SJSA1 (cell line): ENCODE data around the gene YEATS2. TPM values are rescaled to one million over a fixed set of nuclear protein-coding genes. Genes with fewer than 3 reads are reported as not detected.
"Not testable (repeated sequence)": the region's sequence is repeated elsewhere in the genome, so short reads cannot be mapped to it uniquely, and the experiment has no call there.

Experiments used
- DNase-seq, 2 experiments: peaks; one replicate each; pipeline ENCODE4 v3.0.0-alpha.2; 2015 to 2020; ENCODE audit warnings: low spot score in 2 of 2, low read depth in 1 of 2
- H3K27ac ChIP-seq: fragments of 250-450 bp; sonication (Bioruptor Pico); 2 replicates; pipeline ENCODE4 v1.5.1; 2020; ENCODE audit warnings: mild to moderate bottlenecking, moderate library complexity
- H3K27me3 ChIP-seq: fragments of 250-450 bp; sonication (Bioruptor Pico); replicated peaks from 2 replicates; pipeline ENCODE4 v1.5.1; 2020; ENCODE audit warnings: mild to moderate bottlenecking, moderate library complexity
- H3K36me3 ChIP-seq: fragments of 250-450 bp; sonication (Bioruptor Pico); 2 replicates; pipeline ENCODE4 v1.5.1; 2020; ENCODE audit warnings: mild to moderate bottlenecking
- H3K4me1 ChIP-seq: fragments of 250-450 bp; sonication (Bioruptor Pico); replicated peaks from 2 replicates; pipeline ENCODE4 v1.6.1; 2021; ENCODE audit warnings: mild to moderate bottlenecking
- H3K4me3 ChIP-seq: fragments of 250-450 bp; sonication (Bioruptor Pico); 2 replicates; pipeline ENCODE4 v1.5.1; 2020; ENCODE audit warnings: mild to moderate bottlenecking
- H3K9me3 ChIP-seq: fragments of 250-450 bp; sonication (Bioruptor Pico); replicated peaks from 2 replicates; pipeline ENCODE4 v1.5.1; 2020; ENCODE audit warnings: mild to moderate bottlenecking
- total RNA-seq: library from RNA; depleted of rRNA; stranded (reverse); fragments of >200 nt; shearing (Covaris generic); gene quantifications from 2 replicates; pipeline ENCODE4 v1.2.3, GENCODE V29; 2014

The YEATS2 gene
- total RNA-seq, 1 experiment from 2014 or later = 20.0 TPM

DNA sequence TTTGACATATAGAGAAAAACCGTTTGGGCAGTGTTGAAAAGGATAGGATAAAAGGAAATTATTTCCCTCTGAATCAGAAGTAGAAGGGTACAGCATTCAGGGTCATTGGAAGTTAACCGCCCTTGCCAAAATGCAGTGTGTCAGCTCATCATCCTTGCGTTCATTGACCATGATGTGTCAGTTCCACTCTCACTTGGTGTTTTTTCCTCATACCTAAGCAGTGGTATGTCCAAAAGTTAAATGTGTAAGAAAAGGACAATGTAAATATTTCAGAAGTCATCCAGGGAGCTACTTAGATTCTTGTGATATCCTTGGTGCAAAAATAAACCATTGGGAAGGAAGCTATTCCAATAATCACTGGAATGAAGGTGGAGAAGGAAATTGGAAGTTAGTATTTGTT, 77.0 kb downstream of the YEATS2 start:
- Histone ChIP-seq H3K27me3 (no peaks in the 10 kb centered on the region), H3K9me3 (no peaks in the 10 kb centered on the region), H3K36me3 (peaks cover 60% of the 10 kb centered on the region), H3K27ac (no peak overlapping the region), H3K4me3 (no peak overlapping the region), H3K4me1 (peaks cover 9% of the 10 kb centered on the region; the same call in 1 of the 2 replicates)
- DNase-seq = no peak

DNA sequence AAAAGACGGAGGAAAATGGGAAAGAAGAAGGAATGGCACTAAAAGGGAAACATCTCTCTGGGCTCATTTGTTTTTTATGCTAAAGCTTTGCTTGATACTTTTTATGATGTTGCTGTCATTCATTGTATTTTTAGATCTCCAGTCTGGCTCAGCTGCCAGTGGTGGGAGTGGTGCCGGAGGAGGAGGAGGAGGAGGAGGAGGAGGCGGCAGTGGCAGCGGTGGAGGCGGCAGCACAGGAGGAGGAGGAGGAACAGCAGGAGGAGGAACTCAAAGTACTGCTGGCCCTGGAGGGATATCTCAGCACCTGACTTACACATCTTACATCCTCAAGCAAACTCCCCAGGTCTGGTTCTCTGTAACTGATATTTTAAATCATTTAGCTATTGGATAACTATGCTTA, 78.2 kb downstream of the YEATS2 start:
- DNase-seq = no peak
- no peak overlapping the region for H3K27ac ChIP-seq
- H3K4me1 ChIP-seq = peaks cover 9% of the 10 kb centered on the region; the same call in 1 of the 2 replicates
- H3K4me3 ChIP-seq = no peak overlapping the region
- peaks cover 67% of the 10 kb centered on the region for H3K36me3 ChIP-seq
- H3K9me3 ChIP-seq = no peaks in the 10 kb centered on the region
- no peaks in the 10 kb centered on the region for H3K27me3 ChIP-seq

DNA sequence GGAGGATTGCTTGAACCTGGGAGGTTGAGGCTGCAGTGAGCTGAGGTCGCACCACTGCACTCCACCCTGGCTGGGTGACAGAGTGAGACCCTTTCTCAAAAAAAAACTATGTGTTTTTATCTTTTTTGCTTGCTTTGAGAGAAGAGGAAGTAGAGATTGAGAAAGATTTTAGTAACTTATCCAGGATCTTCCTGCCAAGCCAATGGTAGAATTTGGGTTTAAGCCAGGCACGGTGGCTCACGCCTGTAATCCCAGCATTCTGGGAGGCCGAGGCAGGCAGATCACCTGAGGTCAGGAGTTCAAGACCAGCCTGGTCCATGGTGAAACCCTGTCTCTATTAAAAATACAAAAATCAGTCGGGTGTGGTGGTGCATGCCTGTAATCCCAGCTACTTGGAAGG, 78.9 kb downstream of the YEATS2 start:
- H3K4me1 ChIP-seq, H3K9me3 ChIP-seq, H3K27ac ChIP-seq, H3K27me3 ChIP-seq, H3K4me3 ChIP-seq, DNase-seq: not testable (repeated sequence)
- peaks cover 72% of the 10 kb centered on the region for H3K36me3 ChIP-seq

- H3K27me3 ChIP-seq = no peaks in the 10 kb centered on the region
- peaks cover 9% of the 10 kb centered on the region; the same call in 1 of the 2 replicates for H3K4me1 ChIP-seq
- no peaks in the 10 kb centered on the region for H3K9me3 ChIP-seq
- H3K27ac ChIP-seq = no peak overlapping the region
- DNase-seq = no peak
- no peak overlapping the region for H3K4me3 ChIP-seq
- H3K36me3 ChIP-seq = peaks cover 76% of the 10 kb centered on the region
Observed at GRCh38 chr3:183777016-183777618, 79.5 kb downstream of the YEATS2 start.

DNA sequence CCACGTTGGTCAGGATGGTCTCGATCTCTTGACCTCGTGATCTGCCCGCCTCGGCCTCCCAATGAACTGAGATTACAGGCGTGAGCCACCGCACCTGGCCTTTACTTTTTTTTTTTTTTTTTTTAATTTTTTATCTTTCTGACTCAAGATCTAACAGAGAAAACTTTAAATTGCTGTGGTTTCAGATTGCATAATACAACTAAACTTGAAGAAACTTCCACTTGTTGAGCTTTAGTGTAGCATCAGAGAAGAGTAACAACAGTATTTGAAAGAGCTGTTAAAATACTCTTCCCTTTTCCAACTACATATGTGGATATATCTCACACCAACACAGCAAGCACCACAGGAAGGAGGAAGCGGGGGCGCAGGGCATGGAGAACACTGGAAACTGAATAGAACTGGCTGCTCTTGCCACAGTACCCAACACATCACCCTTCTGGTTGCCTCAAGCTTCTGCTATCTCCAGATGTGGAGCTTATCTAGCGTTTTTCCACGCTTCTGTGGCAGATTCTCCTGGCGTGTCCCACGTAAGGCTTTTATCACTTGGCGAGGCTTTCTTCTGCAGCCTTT, 82.4 kb downstream of the YEATS2 start:
- Histone ChIP-seq H3K27me3 (no peaks in the 10 kb centered on the region), H3K9me3 (no peaks in the 10 kb centered on the region), H3K4me3 (no peak overlapping the region), H3K36me3 (peaks cover 62% of the 10 kb centered on the region), H3K4me1 (no peaks in the 10 kb centered on the region), H3K27ac (no peak overlapping the region)
- DNase-seq = no peak

DNA sequence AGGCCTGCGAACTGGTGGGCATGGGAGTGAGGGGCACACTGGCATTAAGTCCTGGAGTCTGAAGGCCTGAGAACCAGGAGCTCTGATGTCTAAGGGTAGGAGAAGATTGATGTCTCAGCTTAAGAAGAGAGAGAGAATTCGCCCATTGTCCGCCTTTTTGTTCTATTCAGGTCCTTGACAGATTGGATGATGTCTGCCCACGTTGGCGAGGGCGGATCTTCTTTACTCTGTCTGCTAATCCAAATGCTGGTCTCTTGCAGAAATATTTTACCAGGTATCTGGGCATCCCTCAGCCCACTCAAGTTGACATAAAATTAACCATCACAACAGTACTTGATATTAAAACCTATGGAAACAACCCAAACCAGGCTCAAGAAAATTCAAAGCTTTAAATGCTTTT, 83.6 kb downstream of the YEATS2 start:
- Histone ChIP-seq H3K4me3 (no peak overlapping the region), H3K4me1 (no peaks in the 10 kb centered on the region), H3K9me3 (no peaks in the 10 kb centered on the region), H3K36me3 (peaks cover 58% of the 10 kb centered on the region), H3K27ac (no peak overlapping the region), H3K27me3 (no peaks in the 10 kb centered on the region)
- DNase-seq = no peak

DNA sequence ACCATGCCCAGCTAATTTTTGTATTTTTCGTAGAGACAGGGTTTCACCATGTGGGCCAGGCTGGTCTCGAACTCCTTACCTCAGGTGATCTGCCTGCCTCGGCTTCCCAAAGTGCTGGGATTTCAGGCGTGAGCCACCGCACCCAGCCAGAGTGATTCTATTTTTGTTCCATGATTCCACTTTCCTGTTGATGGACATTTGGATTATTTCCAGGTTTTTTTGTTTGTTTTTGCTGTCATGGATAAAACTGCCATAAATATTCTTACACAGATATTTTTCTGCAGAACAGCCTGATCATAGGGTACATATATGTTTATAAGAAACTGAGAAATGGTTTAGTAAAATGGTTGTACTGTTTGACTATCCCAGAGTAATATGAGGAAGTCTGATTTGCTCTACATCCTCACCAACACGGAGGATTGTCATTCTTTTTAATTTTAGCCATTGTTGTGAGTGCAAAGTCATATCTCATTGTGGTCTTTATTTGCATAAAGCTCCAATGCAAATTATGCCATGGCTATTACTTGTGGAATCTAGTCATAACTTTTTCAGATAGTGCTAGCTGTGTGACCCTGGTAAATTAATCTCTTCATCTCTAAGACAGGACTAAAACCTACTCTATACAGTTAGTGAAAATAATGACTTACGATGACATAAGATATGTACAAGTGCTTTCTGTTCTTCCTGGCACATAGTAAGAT, 85.1 kb downstream of the YEATS2 start:
- Histone ChIP-seq H3K9me3 (no peaks in the 10 kb centered on the region), H3K36me3 (peaks cover 61% of the 10 kb centered on the region), H3K4me3 (no peak overlapping the region), H3K27me3 (no peaks in the 10 kb centered on the region), H3K27ac (no peak overlapping the region), H3K4me1 (no peaks in the 10 kb centered on the region)
- no peak for DNase-seq

- not testable (repeated sequence) for H3K9me3 ChIP-seq, H3K27ac ChIP-seq, H3K4me1 ChIP-seq, DNase-seq, H3K27me3 ChIP-seq, H3K4me3 ChIP-seq
- peaks cover 55% of the 10 kb centered on the region for H3K36me3 ChIP-seq
Observed at GRCh38 chr3:183784503-183784902, 86.9 kb downstream of the YEATS2 start.

GRCh38 chr3:183789826-183790225, 92.2 kb downstream of the YEATS2 start:
- H3K27me3 ChIP-seq = no peaks in the 10 kb centered on the region
- H3K36me3 ChIP-seq = peaks cover 49% of the 10 kb centered on the region
- no peaks in the 10 kb centered on the region for H3K9me3 ChIP-seq
- no peak overlapping the region for H3K27ac ChIP-seq
- no peak overlapping the region for H3K4me3 ChIP-seq
- H3K4me1 ChIP-seq = no peaks in the 10 kb centered on the region
- DNase-seq = no peak

DNA sequence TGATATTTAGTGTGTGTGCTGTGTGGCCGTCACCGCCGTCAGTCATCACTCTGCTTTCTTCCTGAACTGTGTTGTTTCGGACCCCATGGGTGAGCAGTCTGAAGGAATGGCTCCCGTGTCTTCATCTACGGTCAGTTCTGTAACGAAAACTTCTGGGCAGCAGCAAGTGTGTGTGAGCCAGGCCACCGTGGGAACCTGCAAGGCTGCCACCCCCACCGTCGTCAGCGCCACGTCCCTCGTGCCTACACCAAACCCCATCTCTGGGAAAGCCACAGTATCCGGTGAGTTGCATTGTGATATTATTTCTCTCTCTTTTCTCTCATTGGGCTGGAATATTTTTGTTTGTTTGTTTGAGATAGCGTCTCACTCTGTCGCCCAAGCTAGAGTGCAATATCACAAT, 93.1 kb downstream of the YEATS2 start:
- Histone ChIP-seq H3K36me3 (peaks cover 49% of the 10 kb centered on the region), H3K4me1 (no peaks in the 10 kb centered on the region)
- no peak for DNase-seq

DNA sequence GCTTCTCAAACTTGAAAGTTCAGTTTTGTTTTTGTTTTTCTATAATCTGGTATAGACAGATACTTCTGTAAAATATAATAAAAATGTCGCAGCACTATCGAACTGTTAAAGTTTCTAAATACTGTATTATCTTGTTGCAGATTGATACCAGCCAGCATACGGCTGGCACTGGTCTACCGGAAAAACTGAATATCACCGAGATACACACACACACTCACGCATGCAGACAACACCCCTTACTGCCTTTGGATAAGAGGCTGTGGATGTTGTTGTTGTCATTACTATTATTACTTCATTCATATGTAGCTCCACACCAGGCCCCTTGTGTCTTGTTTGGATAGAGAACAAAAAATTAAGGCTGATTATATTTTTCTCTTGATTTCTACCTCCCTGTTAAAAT, 95.4 kb downstream of the YEATS2 start:
- no peak for DNase-seq
- peaks cover 35% of the 10 kb centered on the region for H3K36me3 ChIP-seq
- no peak overlapping the region for H3K27ac ChIP-seq
- no peaks in the 10 kb centered on the region for H3K9me3 ChIP-seq
- H3K27me3 ChIP-seq = no peaks in the 10 kb centered on the region
- no peaks in the 10 kb centered on the region for H3K4me1 ChIP-seq
- no peak overlapping the region for H3K4me3 ChIP-seq

More for the DNA sequence above, 93.1 kb downstream of the YEATS2 start:
- Histone ChIP-seq H3K27me3 (no peaks in the 10 kb centered on the region), H3K27ac (no peak overlapping the region), H3K4me3 (no peak overlapping the region), H3K9me3 (no peaks in the 10 kb centered on the region)

GRCh38 chr3:183794452-183794851, 96.9 kb downstream of the YEATS2 start:
- Histone ChIP-seq H3K27ac (no peak overlapping the region), H3K36me3 (peaks cover 45% of the 10 kb centered on the region), H3K9me3 (no peaks in the 10 kb centered on the region), H3K4me3 (no peak overlapping the region), H3K4me1 (no peaks in the 10 kb centered on the region), H3K27me3 (no peaks in the 10 kb centered on the region)
- no peak for DNase-seq

- peaks cover 49% of the 10 kb centered on the region for H3K36me3 ChIP-seq
- no peaks in the 10 kb centered on the region for H3K4me1 ChIP-seq
- H3K9me3 ChIP-seq = no peaks in the 10 kb centered on the region
- H3K27ac ChIP-seq = no peak overlapping the region
- no peak for DNase-seq
- H3K4me3 ChIP-seq = no peak overlapping the region
- H3K27me3 ChIP-seq = no peaks in the 10 kb centered on the region
Observed at GRCh38 chr3:183796372-183796771, 98.8 kb downstream of the YEATS2 start.

- H3K4me1 ChIP-seq = no peaks in the 10 kb centered on the region
- DNase-seq = no peak
- H3K4me3 ChIP-seq = no peak overlapping the region
- no peak overlapping the region for H3K27ac ChIP-seq
- peaks cover 55% of the 10 kb centered on the region for H3K36me3 ChIP-seq
- H3K9me3 ChIP-seq = no peaks in the 10 kb centered on the region
- no peaks in the 10 kb centered on the region for H3K27me3 ChIP-seq
Observed at GRCh38 chr3:183797996-183798395, 100.4 kb downstream of the YEATS2 start.
